Esophagus squamous epithelium (tissue), 4 donors: Measurements from ENCODE around the gene VSTM2L.

Experiments used
- POLR2A ChIP-seq, 4 donors: fragments of 450-650 bp; IDR thresholded peaks; one replicate each; pipeline ENCODE4 v1.6.1; 2017; ENCODE audit warnings: antibody characterized with exemption in 4 of 4, mild to moderate bottlenecking in 4 of 4, moderate library complexity in 3 of 4
- TF ChIP-seq, protein P1 (sequence below), 6 experiments: fragments of 450-650 bp in 4 of 6; fragments of 200-600 bp in 2 of 6; sonication (generic) in 2 of 6; IDR thresholded peaks; one replicate each; pipeline ENCODE4 v1.5.1; 2016 to 2019; ENCODE audit warnings: antibody characterized with exemption in 6 of 6, mild to moderate bottlenecking in 4 of 6, moderate library complexity in 4 of 6

- TF ChIP-seq, protein P1, sequence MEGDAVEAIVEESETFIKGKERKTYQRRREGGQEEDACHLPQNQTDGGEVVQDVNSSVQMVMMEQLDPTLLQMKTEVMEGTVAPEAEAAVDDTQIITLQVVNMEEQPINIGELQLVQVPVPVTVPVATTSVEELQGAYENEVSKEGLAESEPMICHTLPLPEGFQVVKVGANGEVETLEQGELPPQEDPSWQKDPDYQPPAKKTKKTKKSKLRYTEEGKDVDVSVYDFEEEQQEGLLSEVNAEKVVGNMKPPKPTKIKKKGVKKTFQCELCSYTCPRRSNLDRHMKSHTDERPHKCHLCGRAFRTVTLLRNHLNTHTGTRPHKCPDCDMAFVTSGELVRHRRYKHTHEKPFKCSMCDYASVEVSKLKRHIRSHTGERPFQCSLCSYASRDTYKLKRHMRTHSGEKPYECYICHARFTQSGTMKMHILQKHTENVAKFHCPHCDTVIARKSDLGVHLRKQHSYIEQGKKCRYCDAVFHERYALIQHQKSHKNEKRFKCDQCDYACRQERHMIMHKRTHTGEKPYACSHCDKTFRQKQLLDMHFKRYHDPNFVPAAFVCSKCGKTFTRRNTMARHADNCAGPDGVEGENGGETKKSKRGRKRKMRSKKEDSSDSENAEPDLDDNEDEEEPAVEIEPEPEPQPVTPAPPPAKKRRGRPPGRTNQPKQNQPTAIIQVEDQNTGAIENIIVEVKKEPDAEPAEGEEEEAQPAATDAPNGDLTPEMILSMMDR (IDR thresholded peaks at IDR 0.05): no peak
- no peak for TF ChIP-seq POLR2A (IDR thresholded peaks at IDR 0.05)
Observed at GRCh38 chr20:37898233-37899104, 4.5 kb upstream of the VSTM2L start.
